Activated naive CD4-positive, alpha-beta T cell treated with anti-CD3 and anti-CD28 coated beads, Interleukin-2, amount 10 ng/mL, durations not matched to agents 7 days and 5 days (primary cell): ENCODE measurements around the gene EBF4.
"Not testable (repeated sequence)": the region's sequence is repeated elsewhere in the genome, so short reads cannot be mapped to it uniquely, and the experiment has no call there.

Experiments used
- CTCF ChIA-PET: fragments of 350-600 bp; sonication (Branson Sonifier 250); formaldehyde crosslinking; loops from one replicate; lab custom pipeline; 2021; ENCODE audit warnings: antibody characterized with exemption; lab: Charles Lee
- DNase-seq: peaks from one replicate; pipeline ENCODE4 v3.0.0-alpha.2; 2020
- H3K27ac Mint-ChIP-seq: one replicate; pipeline ENCODE4 v1.8.0; 2021; ENCODE audit warnings: mild to moderate bottlenecking, moderate library complexity, mixed read lengths
- H3K27me3 Mint-ChIP-seq: one replicate; pipeline ENCODE4 v1.8.0; 2021; ENCODE audit warnings: mild to moderate bottlenecking, mixed read lengths
- H3K36me3 Mint-ChIP-seq: one replicate; pipeline ENCODE4 v1.8.0; 2021; ENCODE audit warnings: mixed read lengths
- H3K4me1 Mint-ChIP-seq: one replicate; pipeline ENCODE4 v1.8.0; 2021; ENCODE audit warnings: mixed read lengths
- H3K4me3 Mint-ChIP-seq: one replicate; pipeline ENCODE4 v1.8.0; 2021; ENCODE audit warnings: mild to moderate bottlenecking, moderate library complexity, mixed read lengths
- H3K9me3 Mint-ChIP-seq: one replicate; pipeline ENCODE4 v1.8.0; 2021; ENCODE audit warnings: mixed read lengths

EBF4 gene

DNA sequence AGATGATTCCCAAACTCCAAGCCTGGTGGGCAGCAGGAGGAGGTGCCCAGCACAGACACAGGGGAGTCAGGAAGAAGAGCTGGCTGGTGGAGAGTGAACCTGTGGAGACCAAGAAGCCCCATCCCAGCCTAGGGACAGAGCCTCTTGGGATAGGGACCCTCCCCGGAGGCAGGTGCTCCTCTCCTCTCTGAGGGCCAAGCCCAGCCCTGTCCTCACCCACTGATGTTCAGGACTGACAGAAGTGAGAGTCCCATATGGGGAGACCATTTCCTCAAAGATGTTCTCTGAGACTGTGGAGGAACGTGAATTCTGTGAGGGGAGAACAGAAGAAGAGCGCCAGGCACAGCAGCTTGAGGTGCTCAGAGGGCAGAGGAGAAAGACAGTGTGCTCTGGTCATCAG is 2.4 kb upstream of the EBF4 start:
- Mint-ChIP-seq H3K4me1 (peaks cover 28% of the 10 kb centered on the region), H3K4me3 (no peak overlapping the region), H3K9me3 (no peaks in the 10 kb centered on the region), H3K36me3 (peaks cover 7% of the 10 kb centered on the region), H3K27me3 (peaks cover 77% of the 10 kb centered on the region), H3K27ac (no peak overlapping the region)
- DNase-seq = no peak
- CTCF ChIA-PET = interaction anchor here (0.6 to 3.3 kb wide), 3 partner anchors 19 to 311 kb away, joined by 3 to 18 read pairs (median 3); no protein-coding TSS in a partner anchor

DNA sequence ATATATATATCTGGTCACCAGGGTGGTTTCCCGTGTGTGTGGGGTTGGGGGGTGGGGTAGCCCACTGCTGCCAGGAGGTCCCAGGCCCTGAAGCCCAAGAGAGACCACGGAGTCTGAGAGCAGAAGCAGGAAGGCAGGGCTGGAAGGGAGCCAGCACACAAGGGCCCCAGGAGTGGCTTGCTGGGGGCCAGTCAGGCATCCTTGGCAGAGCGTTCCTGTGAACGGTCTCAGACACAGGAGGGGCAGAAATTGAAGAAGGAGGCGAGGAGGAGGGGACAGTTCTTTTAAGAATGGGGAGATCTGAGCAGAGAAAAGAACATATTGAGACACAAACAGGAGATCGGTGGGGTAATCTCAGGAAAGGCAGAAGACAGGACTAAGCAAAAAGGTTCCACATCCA is 1.9 kb upstream of the EBF4 start:
- Mint-ChIP-seq H3K27me3 (peaks cover 80% of the 10 kb centered on the region), H3K4me3 (peak overlapping the region; percentile 76), H3K9me3 (no peaks in the 10 kb centered on the region), H3K4me1 (peaks cover 28% of the 10 kb centered on the region), H3K27ac (no peak overlapping the region), H3K36me3 (peaks cover 7% of the 10 kb centered on the region)
- CTCF ChIA-PET = interaction anchor here (1.6 kb wide), 1 partner anchor 310 kb away, joined by 4 read pairs; no protein-coding TSS in a partner anchor
- DNase-seq = no peak

DNA sequence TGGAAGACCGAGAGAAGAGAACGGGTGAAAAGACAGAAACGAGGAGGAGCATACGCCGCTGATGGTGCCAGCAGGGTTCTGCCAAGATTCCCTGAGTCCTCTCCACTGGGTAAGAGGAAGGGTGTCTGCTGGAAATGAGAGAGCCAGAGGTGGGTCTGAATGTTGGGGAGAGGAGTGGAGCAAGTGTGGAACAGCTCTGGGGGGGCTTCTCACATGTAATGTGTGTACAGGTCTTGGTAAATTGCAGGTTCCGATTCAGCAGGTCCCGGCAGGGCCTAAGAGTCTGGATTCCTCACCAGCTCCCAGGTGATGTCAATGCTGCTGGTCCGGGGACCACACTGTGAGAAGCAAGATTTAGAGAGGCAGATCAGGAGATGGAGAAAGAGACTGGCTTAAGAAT is 1.5 kb upstream of the EBF4 start:
- H3K4me1 Mint-ChIP-seq = peaks cover 28% of the 10 kb centered on the region
- peak overlapping the region; percentile 76 for H3K4me3 Mint-ChIP-seq
- H3K9me3 Mint-ChIP-seq = no peaks in the 10 kb centered on the region
- H3K36me3 Mint-ChIP-seq = peaks cover 7% of the 10 kb centered on the region
- no peak for DNase-seq
- H3K27me3 Mint-ChIP-seq = peaks cover 84% of the 10 kb centered on the region
- no peak overlapping the region for H3K27ac Mint-ChIP-seq
- CTCF ChIA-PET = interaction anchor here (1.6 kb wide), 1 partner anchor 310 kb away, joined by 4 read pairs; no protein-coding TSS in a partner anchor

DNA sequence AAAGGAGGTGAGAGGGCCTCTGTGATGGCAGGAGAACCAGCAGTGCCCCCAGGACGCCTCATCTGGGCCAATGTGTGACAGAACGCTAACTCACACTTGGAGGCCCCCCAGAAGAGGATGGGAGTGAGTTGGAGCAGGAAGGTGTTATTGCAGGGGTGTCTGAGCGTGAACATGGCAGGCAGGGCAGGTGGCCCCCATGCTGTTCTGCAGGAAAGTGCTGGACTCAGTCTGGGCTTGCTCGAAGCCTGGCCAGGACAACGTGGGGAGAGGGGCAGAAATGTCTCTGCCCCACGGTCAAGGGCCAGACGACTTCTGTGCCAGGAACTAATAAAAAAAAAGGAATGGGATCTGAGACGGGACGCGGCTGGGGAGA is 931 bp upstream of the EBF4 start:
- H3K36me3 Mint-ChIP-seq = peaks cover 7% of the 10 kb centered on the region
- peaks cover 28% of the 10 kb centered on the region for H3K4me1 Mint-ChIP-seq
- no peaks in the 10 kb centered on the region for H3K9me3 Mint-ChIP-seq
- CTCF ChIA-PET = interaction anchor here (1.0 to 1.6 kb wide), 2 partner anchors 50 to 309 kb away, joined by 3 to 4 read pairs; no protein-coding TSS in a partner anchor
- peaks cover 85% of the 10 kb centered on the region for H3K27me3 Mint-ChIP-seq
- peak overlapping the region; percentile 76 for H3K4me3 Mint-ChIP-seq
- no peak for DNase-seq
- H3K27ac Mint-ChIP-seq = no peak overlapping the region

DNA sequence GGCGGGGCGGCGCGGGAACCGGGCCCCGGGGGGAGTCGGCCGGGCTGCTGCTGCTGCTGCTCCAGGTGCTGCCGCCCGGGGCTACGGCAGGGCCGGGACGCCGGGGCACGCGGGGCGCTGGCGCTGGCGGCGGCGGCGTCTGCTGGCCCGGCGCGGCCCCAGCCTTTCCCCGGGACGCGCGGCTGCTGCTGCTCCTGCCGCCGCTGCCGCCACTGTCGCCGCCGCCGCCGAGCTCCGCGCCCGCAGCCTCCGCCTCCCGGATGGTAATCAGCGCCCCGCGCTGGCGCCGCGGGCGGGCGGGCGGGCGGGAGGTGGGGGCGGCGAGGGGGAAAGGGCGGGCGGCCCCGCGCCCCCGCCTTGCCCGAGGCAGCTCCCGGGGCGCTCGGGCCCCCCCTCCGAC is 306 bp downstream of the EBF4 start:
- Mint-ChIP-seq H3K9me3 (no peaks in the 10 kb centered on the region), H3K4me3 (no peak overlapping the region), H3K4me1 (peaks cover 23% of the 10 kb centered on the region), H3K36me3 (peaks cover 7% of the 10 kb centered on the region), H3K27me3 (peaks cover 90% of the 10 kb centered on the region), H3K27ac (no peak overlapping the region)
- DNase-seq = peak; percentile 47
- CTCF ChIA-PET = interaction anchor here (1.4 kb wide), 1 partner anchor 37 kb away, joined by 3 read pairs; no protein-coding TSS in a partner anchor

DNA sequence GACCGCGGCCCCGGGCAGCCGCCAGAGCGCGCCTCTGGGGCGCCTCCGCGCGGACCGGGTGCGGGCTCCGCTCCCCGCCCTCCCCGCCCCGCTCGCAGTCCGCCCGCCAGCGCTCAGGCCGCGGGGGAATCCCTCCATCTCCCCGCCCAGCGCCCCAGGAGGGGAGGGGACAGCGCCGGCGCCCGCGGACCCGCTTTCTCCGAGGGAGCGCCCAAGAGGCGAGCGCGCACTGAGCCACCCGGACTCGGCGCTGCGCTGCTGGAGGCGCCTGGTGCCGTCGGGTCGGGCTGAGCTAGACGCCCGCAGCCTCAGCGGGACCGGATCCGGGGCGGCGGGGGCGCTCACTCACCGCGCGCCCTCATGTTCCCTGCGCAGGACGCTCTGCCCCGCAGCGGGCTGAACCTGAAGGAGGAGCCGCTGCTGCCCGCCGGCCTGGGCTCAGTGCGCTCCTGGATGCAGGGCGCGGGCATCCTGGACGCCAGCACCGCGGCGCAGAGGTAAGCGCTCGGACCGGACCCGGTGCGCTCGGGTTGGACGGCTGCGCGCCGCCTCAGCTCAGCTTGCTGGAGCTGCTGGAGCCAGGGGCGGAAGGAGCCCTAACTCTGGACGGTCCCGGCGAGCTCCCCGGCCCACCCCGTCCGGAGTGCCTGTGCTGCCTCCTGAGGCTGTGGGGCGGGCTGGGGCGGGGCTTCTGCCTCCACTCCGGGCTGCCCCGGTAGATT is 867 bp downstream of the EBF4 start:
- Mint-ChIP-seq H3K27me3 (peaks cover 90% of the 10 kb centered on the region), H3K4me3 (no peak overlapping the region), H3K27ac (no peak overlapping the region), H3K9me3 (no peaks in the 10 kb centered on the region), H3K4me1 (peaks cover 17% of the 10 kb centered on the region), H3K36me3 (peaks cover 7% of the 10 kb centered on the region)
- CTCF ChIA-PET = interaction anchor here (0.8 to 1.4 kb wide), 3 partner anchors 36 to 179 kb away, joined by 3 read pairs; no protein-coding TSS in a partner anchor
- peak; percentile 48 for DNase-seq

DNA sequence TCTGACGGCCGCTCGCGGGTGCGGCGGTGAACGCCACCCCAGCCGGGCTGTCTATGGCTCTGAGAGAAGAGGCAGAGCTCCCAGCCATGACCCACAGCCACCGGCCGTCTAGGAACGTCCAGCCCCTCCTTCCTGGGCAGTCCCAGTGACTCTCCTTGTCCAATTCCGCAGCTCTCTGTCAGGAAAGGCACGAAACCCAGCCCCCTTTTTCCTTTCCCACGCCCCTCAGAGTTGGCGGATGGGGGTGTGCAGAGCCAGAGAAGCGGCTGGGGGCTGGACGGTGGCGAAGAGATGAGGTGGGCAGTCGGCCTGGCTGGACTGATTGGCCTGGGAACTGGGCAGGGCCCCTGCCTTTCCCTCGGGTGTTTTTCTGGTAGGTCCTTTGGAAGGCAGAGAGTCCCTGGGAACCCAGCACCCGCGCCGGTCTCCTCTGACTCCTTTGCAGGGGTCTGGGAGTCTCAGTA is 1.5 kb downstream of the EBF4 start:
- no peak for DNase-seq
- H3K4me1 Mint-ChIP-seq = peaks cover 14% of the 10 kb centered on the region
- H3K4me3 Mint-ChIP-seq = peak overlapping the region; percentile 24
- no peaks in the 10 kb centered on the region for H3K9me3 Mint-ChIP-seq
- H3K27ac Mint-ChIP-seq = no peak overlapping the region
- H3K36me3 Mint-ChIP-seq = peaks cover 7% of the 10 kb centered on the region
- CTCF ChIA-PET = interaction anchor here (0.8 to 1.4 kb wide), 4 partner anchors 35 to 179 kb away, joined by 3 read pairs; no protein-coding TSS in a partner anchor
- peaks cover 92% of the 10 kb centered on the region for H3K27me3 Mint-ChIP-seq

DNA sequence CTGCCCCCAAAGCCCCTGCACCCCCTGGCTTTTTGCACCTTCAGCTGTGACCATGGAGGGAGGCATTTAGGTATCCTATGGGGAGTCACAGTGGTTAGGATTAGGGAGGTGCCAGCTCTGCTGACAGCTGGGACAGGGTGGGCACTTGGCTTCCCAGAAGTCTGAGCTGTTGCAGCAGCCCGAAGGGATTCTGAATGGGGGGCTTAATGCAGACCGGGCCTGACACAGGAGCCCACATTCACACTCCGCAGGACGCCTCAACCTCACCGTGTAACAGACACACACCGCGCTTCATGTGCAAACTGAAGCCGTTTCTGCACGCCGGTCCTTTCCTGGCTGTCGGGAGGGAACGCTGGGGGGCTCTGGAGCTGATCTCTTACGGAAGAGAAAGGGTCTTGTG is 1.9 kb downstream of the EBF4 start:
- H3K27ac Mint-ChIP-seq = no peak overlapping the region
- CTCF ChIA-PET = interaction anchor here (0.9 to 1.0 kb wide), 2 partner anchors 59 to 178 kb away, joined by 3 read pairs; no protein-coding TSS in a partner anchor
- H3K27me3 Mint-ChIP-seq = peaks cover 92% of the 10 kb centered on the region
- H3K4me3 Mint-ChIP-seq = peak overlapping the region; percentile 24
- peaks cover 13% of the 10 kb centered on the region for H3K4me1 Mint-ChIP-seq
- H3K9me3 Mint-ChIP-seq = no peaks in the 10 kb centered on the region
- no peak for DNase-seq
- peaks cover 7% of the 10 kb centered on the region for H3K36me3 Mint-ChIP-seq

DNA sequence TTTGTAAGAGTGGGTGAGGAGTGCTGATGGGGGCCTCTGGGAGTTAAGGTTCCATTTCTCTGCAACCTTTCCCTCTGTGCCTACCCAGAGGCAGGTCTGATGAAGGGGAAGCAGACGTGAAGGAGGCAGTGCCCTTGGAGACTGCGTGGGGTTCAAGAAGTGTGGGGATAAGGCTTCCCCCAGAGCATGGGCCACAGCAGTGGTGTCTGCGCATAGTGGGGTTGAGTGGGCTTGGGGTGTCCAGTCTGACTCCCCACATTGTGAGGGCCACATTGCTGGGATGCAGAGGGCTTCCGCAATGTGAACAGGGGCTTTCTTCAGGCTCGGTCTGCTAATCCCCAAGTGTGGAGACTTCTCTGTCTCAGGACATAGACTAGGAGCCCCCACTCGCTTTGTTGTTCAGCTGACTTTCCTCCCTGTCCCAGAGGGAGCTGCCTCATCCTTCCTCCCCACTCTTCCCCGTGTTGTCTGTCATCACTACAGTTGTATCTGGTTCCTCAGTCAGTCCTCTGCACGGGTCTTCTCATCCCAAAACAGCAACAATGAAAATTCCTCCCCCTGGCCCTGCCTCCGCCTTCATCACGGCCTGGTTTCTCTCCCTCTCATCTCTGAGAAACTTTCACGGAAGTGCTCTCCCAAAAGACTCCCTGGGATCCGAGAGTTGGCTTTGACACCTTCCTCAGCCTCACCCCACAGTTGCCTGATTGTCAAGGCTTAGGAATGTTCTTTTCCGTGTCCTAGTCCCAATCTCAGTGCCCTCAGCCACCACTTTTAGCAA is 2.8 kb downstream of the EBF4 start:
- DNase-seq = no peak
- H3K4me1 Mint-ChIP-seq = peaks cover 13% of the 10 kb centered on the region
- peaks cover 7% of the 10 kb centered on the region for H3K36me3 Mint-ChIP-seq
- CTCF ChIA-PET = no interaction called here
- no peaks in the 10 kb centered on the region for H3K9me3 Mint-ChIP-seq
- H3K27me3 Mint-ChIP-seq = peaks cover 90% of the 10 kb centered on the region
- no peak overlapping the region for H3K27ac Mint-ChIP-seq
- H3K4me3 Mint-ChIP-seq = no peak overlapping the region

DNA sequence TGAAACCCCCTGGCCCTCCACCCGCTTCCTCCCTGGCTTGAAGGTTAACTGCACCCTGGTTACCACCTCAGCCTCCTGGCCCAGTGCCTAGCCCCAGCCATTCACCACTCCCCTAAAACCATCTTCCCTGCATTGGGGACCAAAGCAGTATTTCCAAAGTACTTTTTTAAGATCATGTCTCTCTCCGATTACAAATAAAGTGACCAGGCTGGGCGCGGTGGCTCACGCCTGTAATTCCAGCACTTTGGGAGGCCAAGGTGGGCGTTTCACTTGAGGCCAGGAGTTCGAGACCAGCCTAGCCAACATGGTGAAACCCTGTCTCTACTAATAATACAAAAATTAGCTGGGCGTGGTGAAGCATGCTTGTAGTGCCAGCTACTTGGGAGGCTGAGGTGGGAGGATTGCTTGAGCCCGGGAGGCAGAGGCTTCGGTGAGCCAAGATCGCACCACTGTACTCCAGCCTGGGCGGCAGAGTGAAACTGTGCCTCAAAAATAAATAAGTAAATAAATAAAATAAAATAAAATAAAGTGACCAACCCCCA is 3.5 kb downstream of the EBF4 start:
- Mint-ChIP-seq H3K27me3 (peaks cover 90% of the 10 kb centered on the region), H3K4me1 (peaks cover 13% of the 10 kb centered on the region)
- H3K36me3 Mint-ChIP-seq, DNase-seq, H3K27ac Mint-ChIP-seq, H3K9me3 Mint-ChIP-seq, H3K4me3 Mint-ChIP-seq: not testable (repeated sequence)
- CTCF ChIA-PET = interaction anchor here (1.2 kb wide), 1 partner anchor 8 kb away, joined by 5 read pairs; no protein-coding TSS in a partner anchor

DNA sequence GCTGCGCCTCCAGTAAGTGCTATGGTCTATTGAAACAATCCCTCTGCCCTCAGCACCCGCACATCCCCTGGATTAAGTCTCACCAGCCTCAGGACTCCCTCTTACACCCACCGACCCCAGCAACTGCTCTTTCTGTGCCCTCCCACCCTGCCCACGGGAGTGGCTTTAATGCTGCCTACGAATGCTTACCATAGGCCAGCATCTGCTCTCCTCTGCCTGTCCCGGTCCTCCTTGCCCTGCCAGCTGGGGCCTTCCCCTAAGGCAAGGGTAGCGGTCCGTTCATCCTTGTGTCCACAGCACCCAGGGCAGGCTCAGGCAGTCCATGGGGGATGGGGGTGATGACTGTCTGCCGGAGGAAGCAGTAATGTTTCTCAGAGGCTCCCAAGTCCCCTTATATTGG is 4.1 kb downstream of the EBF4 start:
- H3K9me3 Mint-ChIP-seq = no peaks in the 10 kb centered on the region
- peaks cover 90% of the 10 kb centered on the region for H3K27me3 Mint-ChIP-seq
- H3K27ac Mint-ChIP-seq = no peak overlapping the region
- H3K36me3 Mint-ChIP-seq = peaks cover 4% of the 10 kb centered on the region
- DNase-seq = no peak
- peaks cover 8% of the 10 kb centered on the region for H3K4me1 Mint-ChIP-seq
- no peak overlapping the region for H3K4me3 Mint-ChIP-seq
- CTCF ChIA-PET = interaction anchor here (1.2 to 1.4 kb wide), 2 partner anchors 9 to 13 kb away, joined by 3 to 5 read pairs; no protein-coding TSS in a partner anchor

DNA sequence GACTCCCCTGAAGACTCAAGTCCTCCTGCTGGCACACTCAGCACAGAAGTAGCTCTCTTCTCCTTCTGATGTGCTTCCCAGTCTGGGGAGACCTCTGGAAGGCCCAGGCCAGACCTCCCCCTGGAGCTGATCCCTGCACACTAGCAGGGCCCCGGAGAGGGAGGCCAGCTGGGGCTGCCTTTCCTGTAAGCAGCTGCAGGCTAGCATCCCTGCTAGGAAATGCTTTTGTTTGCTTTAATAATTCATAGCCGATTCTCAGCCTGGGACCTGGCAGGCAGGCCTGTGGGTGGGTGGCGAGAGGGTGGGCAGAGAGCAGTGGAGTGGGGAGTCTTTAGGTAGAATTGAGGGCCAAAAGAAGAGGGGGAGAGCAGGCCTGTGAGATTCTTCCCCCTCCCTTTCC is 5.2 kb downstream of the EBF4 start:
- Mint-ChIP-seq H3K27me3 (peaks cover 83% of the 10 kb centered on the region), H3K9me3 (no peaks in the 10 kb centered on the region), H3K36me3 (no peaks in the 10 kb centered on the region), H3K27ac (no peak overlapping the region), H3K4me3 (no peak overlapping the region), H3K4me1 (peaks cover 2% of the 10 kb centered on the region)
- no peak for DNase-seq
- CTCF ChIA-PET = interaction anchor here (1.4 kb wide), 1 partner anchor 12 kb away, joined by 3 read pairs; no protein-coding TSS in a partner anchor

DNA sequence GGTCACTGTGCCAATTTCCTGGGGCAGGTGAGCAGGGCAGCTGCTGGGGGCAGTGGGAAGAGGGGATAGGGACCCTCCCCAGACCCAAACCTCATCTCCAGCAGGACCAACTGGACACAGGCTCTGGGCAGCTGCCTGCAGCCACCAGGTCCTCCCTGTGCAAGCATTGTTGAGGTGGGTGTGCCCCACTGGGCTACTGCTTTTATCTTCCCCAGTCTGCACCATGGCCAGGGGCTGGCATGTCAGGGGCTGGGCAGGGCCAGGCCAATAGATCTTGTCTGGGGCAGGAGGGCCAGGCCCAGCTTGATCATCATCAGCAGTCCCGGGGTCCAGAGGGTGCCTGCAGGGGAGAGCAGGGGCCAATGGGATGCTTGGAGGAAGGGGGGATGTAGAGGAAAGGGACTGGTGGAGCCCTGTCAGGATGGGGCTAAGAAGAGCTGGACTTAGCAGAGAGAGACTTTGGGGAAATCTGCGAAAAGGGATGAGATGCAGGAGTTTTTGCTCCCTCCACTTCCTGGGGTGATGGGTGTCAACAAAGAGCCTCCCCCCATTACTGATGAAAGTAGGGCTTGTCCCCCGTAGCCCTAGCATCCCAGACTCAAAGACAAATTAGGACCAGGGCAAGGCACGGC is 5.7 kb downstream of the EBF4 start:
- CTCF ChIA-PET = interaction anchor here (0.6 to 1.4 kb wide), 2 partner anchors 11 to 303 kb away, joined by 3 read pairs; no protein-coding TSS in a partner anchor
- no peak for DNase-seq
- H3K4me1 Mint-ChIP-seq = peaks cover 2% of the 10 kb centered on the region
- H3K36me3 Mint-ChIP-seq = no peaks in the 10 kb centered on the region
- H3K27me3 Mint-ChIP-seq = peaks cover 83% of the 10 kb centered on the region
- H3K9me3 Mint-ChIP-seq = no peaks in the 10 kb centered on the region
- H3K27ac Mint-ChIP-seq = no peak overlapping the region
- no peak overlapping the region for H3K4me3 Mint-ChIP-seq
